ENCODE data around the gene OR11L1. TPM values are rescaled to one million over a fixed set of nuclear protein-coding genes. Genes with fewer than 3 reads are reported as not detected.

Gene OR11L1
- total RNA-seq, 1 experiment from 2014 or later = not detected

DNA sequence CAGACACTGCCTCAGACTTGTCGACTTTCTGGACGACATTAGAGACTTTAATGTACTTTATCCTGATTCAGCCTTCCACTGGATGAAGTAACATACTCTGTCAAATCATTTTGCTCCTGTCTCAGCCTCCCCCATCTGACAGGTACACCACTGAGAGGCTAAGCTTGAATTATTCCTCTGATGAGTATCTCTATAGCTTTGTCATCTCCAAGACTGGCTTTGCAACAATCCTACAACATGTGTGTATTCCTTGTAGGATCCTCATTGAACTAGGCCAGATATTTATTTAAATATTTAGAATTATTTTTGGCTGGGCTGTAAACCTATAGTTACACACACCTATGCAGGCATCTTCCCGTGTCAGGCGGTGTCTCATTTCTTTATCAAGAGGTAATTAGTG, 14.2 kb upstream of the OR11L1 start:
- no peak overlapping the region for H3K27ac ChIP-seq (ENCODE audit: low read depth, low read length)
- ChIA-PET RAD21 (ENCODE audit: low non-redundant PET in 1 of 2, low total read pairs in 2 of 2, uncharacterized antibody in 2 of 2, unreplicated experiment in 2 of 2) (no interaction called here), POLR2A (no interaction called here), CTCF (no interaction called here)
- H3K36me3 ChIP-seq (ENCODE audit: control insufficient read depth in 1 of 2, insufficient read depth in 2 of 2, low read length in 2 of 2) = no peaks in the 10 kb centered on the region
- BruUV-seq (replicated peaks) = no TSS peak
- no peak overlapping the region for H2AFZ ChIP-seq (ENCODE audit: low read depth, low read length, poor library complexity, severe bottlenecking)
- H3K9ac ChIP-seq (ENCODE audit: low read length) = no peak overlapping the region
- no peaks in the 10 kb centered on the region for H4K20me1 ChIP-seq (ENCODE audit: insufficient read depth)
- ATAC-seq = no peak
- H3K27me3 ChIP-seq (ENCODE audit: insufficient read depth, low read length) = no peaks in the 10 kb centered on the region
- no peak overlapping the region for H3K4me3 ChIP-seq (replicated peaks in 1 of 2; ENCODE audit: low read depth in 1 of 2, low read length in 2 of 2)
- TF ChIP-seq TCF7L2 (IDR thresholded peaks at IDR 0.05; ENCODE audit: borderline replicate concordance, extremely low read depth, insufficient read depth, insufficient read length) = no peak
- no peak for TF ChIP-seq FOSL1 (IDR thresholded peaks at IDR 0.05; ENCODE audit: low read depth)
- TF ChIP-seq ZNF274 (IDR thresholded peaks at IDR 0.05; ENCODE audit: low read depth, low read length) = no peak
- no peak for TF ChIP-seq YY1 (IDR thresholded peaks at IDR 0.05; ENCODE audit: extremely low read depth, insufficient replicate concordance, low read depth, low read length)
- TF ChIP-seq POLR2AphosphoS5 (IDR thresholded peaks at IDR 0.05; ENCODE audit: low read depth, low read length) = no peak
- no peak for TF ChIP-seq EZH2phosphoT487 (IDR thresholded peaks at IDR 0.05; ENCODE audit: borderline replicate concordance)
- TF ChIP-seq SP1 (IDR thresholded peaks at IDR 0.05; ENCODE audit: low read depth) = no peak
- H3K4me1 ChIP-seq (ENCODE audit: control insufficient read depth in 1 of 2, insufficient read depth in 2 of 2, low read length in 2 of 2) = no peaks in the 10 kb centered on the region
- H3K79me2 ChIP-seq (ENCODE audit: insufficient read depth, low read length) = no peaks in the 10 kb centered on the region
- H3K9me2 ChIP-seq (ENCODE audit: insufficient read depth) = no peaks in the 10 kb centered on the region
- H3K9me3 ChIP-seq (ENCODE audit: control insufficient read depth in 1 of 2, insufficient read depth in 1 of 2, low read depth in 1 of 2, low read length in 2 of 2) = peaks cover 6 to 9% of the 10 kb centered on the region in 2 experiments; a peak in 2 of 4 replicates
- H3K4me2 ChIP-seq (ENCODE audit: low read length) = no peak overlapping the region
- no peak for DNase-seq (ENCODE audit: low read depth, low spot score)
- intact Hi-C loops (cut with micrococcal nuclease) = no loop called here

- BruUV-seq (replicated peaks) = no TSS peak
- Histone ChIP-seq H3K4me3 (replicated peaks in 1 of 2; ENCODE audit: low read depth in 1 of 2, low read length in 2 of 2) (no peak overlapping the region), H3K9ac (ENCODE audit: low read length) (no peak overlapping the region), H3K4me1 (ENCODE audit: control insufficient read depth in 1 of 2, insufficient read depth in 2 of 2, low read length in 2 of 2) (no peaks in the 10 kb centered on the region), H3K36me3 (ENCODE audit: control insufficient read depth in 1 of 2, insufficient read depth in 2 of 2, low read length in 2 of 2) (no peaks in the 10 kb centered on the region), H3K9me2 (ENCODE audit: insufficient read depth) (no peaks in the 10 kb centered on the region), H3K27ac (ENCODE audit: low read depth, low read length) (no peak overlapping the region), H2AFZ (ENCODE audit: low read depth, low read length, poor library complexity, severe bottlenecking) (no peak overlapping the region), H3K27me3 (ENCODE audit: insufficient read depth, low read length) (no peaks in the 10 kb centered on the region), H3K9me3 (ENCODE audit: control insufficient read depth in 1 of 2, insufficient read depth in 1 of 2, low read depth in 1 of 2, low read length in 2 of 2) (peaks cover under 1 to 9% of the 10 kb centered on the region in 2 experiments; a peak in 2 of 4 replicates), H3K79me2 (ENCODE audit: insufficient read depth, low read length) (no peaks in the 10 kb centered on the region), H4K20me1 (ENCODE audit: insufficient read depth) (no peaks in the 10 kb centered on the region), H3K4me2 (ENCODE audit: low read length) (no peak overlapping the region)
- POLR2A ChIA-PET = no interaction called here
- RAD21 ChIA-PET (ENCODE audit: low non-redundant PET in 1 of 2, low total read pairs in 2 of 2, uncharacterized antibody in 2 of 2, unreplicated experiment in 2 of 2) = no interaction called here
- intact Hi-C loops (cut with micrococcal nuclease) = no loop called here
- TF ChIP-seq MAX (IDR thresholded peaks at IDR 0.05) = no peak
- no peak for TF ChIP-seq CTCF (IDR thresholded peaks at IDR 0.05 in 2 of 3, conservative IDR thresholded peaks at IDR 0.05 in 1 of 3; ENCODE audit: borderline replicate concordance in 1 of 3, insufficient read depth in 1 of 3, low read depth in 2 of 3, low read length in 2 of 3)
- TF ChIP-seq EZH2 (IDR thresholded peaks at IDR 0.05) = no peak
- no peak for TF ChIP-seq YY1 (IDR thresholded peaks at IDR 0.05; ENCODE audit: extremely low read depth, insufficient replicate concordance, low read depth, low read length)
- CTCF ChIA-PET = no interaction called here
- no peak for DNase-seq (ENCODE audit: low read depth, low spot score)
- no peak for ATAC-seq
Observed at GRCh38 chr1:247854899-247855545, 13.3 kb upstream of the OR11L1 start.
